NB4 (cell line): Measurements from ENCODE around the gene FER1L5.

Experiments used
- CTCF ChIP-seq: IDR thresholded peaks from one replicate; pipeline ENCODE4 v1.5.1; 2012; ENCODE audit warnings: low read depth, low read length
- MAX ChIP-seq: IDR thresholded peaks from 2 replicates; pipeline ENCODE4 v1.6.1; 2011; ENCODE audit warnings: low read depth, low read length
- MYC ChIP-seq: IDR thresholded peaks from 2 replicates; pipeline ENCODE4 v1.6.1; 2011; ENCODE audit warnings: low read depth, low read length
- POLR2A ChIP-seq: IDR thresholded peaks from 2 replicates; pipeline ENCODE4 v1.6.1; 2011; ENCODE audit warnings: mild to moderate bottlenecking; ENCODE audit not compliant: insufficient read length; ENCODE audit errors: extremely low read depth

GRCh38 chr2:96737251-96737650 lies 94.7 kb downstream of the FER1L5 start:
- TF ChIP-seq CTCF (no peak), POLR2A (no peak), MYC (no peak), MAX (no peak)
